ENCODE results near the gene PDGFRA. TPM values are rescaled to one million over a fixed set of nuclear protein-coding genes. Genes with fewer than 3 reads are reported as not detected.

Gene PDGFRA
- total RNA-seq, result 298 and 562 TPM in 2 replicates

GRCh38 chr4:54228961-54229501, at the start of gene PDGFRA:
TSS of gene PDGFRA (plus strand) at chr4:54229293. CDS start at chr4:54258769, 29,476 bp downstream.

Other genes with a start within 250 kb of the PDGFRA start
- 48.4 and 50.7 TPM in 2 replicates for gene CHIC2, start 164.7 kb upstream of the PDGFRA start, total RNA-seq
- gene GSX2, start 129.1 kb upstream of the PDGFRA start, total RNA-seq, result not detected in 2 replicates